Gastroesophageal sphincter (tissue), 3 donors: Measurements from ENCODE around the gene ARL10.

Experiments used
- CTCF ChIP-seq, 4 experiments: fragments of 200-600 bp in 2 of 4; fragments of 450-650 bp in 2 of 4; sonication (generic) in 1 of 4; IDR thresholded peaks; one replicate each; pipeline ENCODE4 v1.5.1; 2017 to 2019; ENCODE audit warnings: antibody characterized with exemption in 4 of 4, mild to moderate bottlenecking in 2 of 4, moderate library complexity in 2 of 4
- POLR2AphosphoS5 ChIP-seq: sonication (generic); formaldehyde crosslinking; IDR thresholded peaks from one replicate; pipeline ENCODE4 v1.6.1; 2017; ENCODE audit warnings: antibody characterized with exemption

GRCh38 chr5:176388003-176388443, 22.7 kb downstream of the ARL10 start:
- TF ChIP-seq CTCF (IDR thresholded peaks at IDR 0.05): no peak
- TF ChIP-seq POLR2AphosphoS5: no peak
